Hepatocyte (in vitro differentiated cells): ENCODE data around the gene ROS1.

Source experiments
- CTCF ChIP-seq: fragments of 200-600 bp; sonication (generic); IDR thresholded peaks from 2 replicates; pipeline ENCODE4 v1.5.1; 2016; ENCODE audit warnings: antibody characterized with exemption, mild to moderate bottlenecking; ENCODE audit not compliant: poor library complexity
- EZH2 ChIP-seq: fragments of 200-600 bp; sonication (generic); IDR thresholded peaks from 2 replicates; pipeline ENCODE4 v1.6.1; 2016; ENCODE audit warnings: antibody characterized with exemption, mild to moderate bottlenecking, borderline replicate concordance
- EZH2phosphoT487 ChIP-seq: fragments of 200-600 bp; sonication (generic); IDR thresholded peaks from one replicate; pipeline ENCODE4 v1.6.1; 2018; ENCODE audit warnings: antibody characterized with exemption, mild to moderate bottlenecking, low read depth, moderate library complexity; ENCODE audit not compliant: unreplicated experiment, severe bottlenecking

GRCh38 chr6:117391874-117392583 lies 33.7 kb downstream of the ROS1 start:
- TF ChIP-seq CTCF, result no peak
- TF ChIP-seq EZH2, result no peak
- TF ChIP-seq EZH2phosphoT487, result no peak
